H4 (cell line): ENCODE data around the gene PFDN1. TPM values are rescaled to one million over a fixed set of nuclear protein-coding genes. Genes with fewer than 3 reads are reported as not detected.
"Not testable (repeated sequence)": the region's sequence is repeated elsewhere in the genome, so short reads cannot be mapped to it uniquely, and the experiment has no call there.

Experiments used
- DNase-seq: peaks from one replicate; pipeline ENCODE4 v3.0.0-alpha.2; 2015; ENCODE audit warnings: low spot score
- total RNA-seq: library from RNA; depleted of rRNA; stranded (reverse); fragments of >200 nt; shearing (Covaris generic); gene quantifications from 2 replicates; pipeline ENCODE4 v1.2.3, GENCODE V29; 2014; rRNA removed

PFDN1 gene
- total RNA-seq, 1 experiment from 2014 or later: 77.4 TPM

DNA sequence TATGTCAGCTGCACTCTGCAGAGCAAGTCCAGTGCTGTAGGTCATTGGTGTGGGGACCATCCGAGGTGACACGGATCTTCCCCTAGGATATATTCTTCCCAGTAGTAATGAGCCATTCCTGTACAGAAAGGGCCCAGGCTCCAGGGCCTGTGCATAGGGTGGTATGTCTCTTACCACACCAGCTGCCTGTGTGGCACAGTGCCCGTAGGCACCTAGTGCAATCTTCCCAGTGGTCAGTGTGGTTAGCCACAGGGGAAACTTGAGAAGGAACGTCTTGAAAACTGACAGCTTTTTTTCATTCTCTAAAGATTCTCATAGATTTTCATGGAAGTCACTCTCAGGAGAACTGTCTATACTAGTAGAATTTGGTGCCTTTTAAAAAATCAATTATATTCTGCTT is 88.1 kb downstream of the PFDN1 start:
- peak; percentile 94 for DNase-seq

GRCh38 chr5:140213370-140213983 is 89.4 kb downstream of the PFDN1 start:
- DNase-seq: no peak

DNA sequence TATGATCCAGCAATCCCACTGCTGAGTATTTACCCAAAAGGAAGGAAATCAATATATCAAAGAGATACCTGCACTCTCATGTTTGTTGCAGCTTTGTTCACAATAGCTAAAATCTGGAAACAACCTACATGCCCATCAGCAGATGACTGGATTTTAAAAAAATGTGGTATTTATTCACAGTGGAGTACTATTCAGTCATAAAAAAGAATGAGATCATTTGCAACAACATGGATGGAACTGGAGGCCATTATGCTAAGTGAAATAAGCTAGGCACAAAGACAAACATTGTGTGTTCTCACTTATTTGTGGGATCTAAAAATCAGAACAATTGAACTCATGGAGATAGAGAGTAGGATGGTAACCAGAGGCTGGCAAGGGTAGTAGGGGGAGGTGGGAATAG is 94.8 kb downstream of the PFDN1 start:
- no peak for DNase-seq

DNA sequence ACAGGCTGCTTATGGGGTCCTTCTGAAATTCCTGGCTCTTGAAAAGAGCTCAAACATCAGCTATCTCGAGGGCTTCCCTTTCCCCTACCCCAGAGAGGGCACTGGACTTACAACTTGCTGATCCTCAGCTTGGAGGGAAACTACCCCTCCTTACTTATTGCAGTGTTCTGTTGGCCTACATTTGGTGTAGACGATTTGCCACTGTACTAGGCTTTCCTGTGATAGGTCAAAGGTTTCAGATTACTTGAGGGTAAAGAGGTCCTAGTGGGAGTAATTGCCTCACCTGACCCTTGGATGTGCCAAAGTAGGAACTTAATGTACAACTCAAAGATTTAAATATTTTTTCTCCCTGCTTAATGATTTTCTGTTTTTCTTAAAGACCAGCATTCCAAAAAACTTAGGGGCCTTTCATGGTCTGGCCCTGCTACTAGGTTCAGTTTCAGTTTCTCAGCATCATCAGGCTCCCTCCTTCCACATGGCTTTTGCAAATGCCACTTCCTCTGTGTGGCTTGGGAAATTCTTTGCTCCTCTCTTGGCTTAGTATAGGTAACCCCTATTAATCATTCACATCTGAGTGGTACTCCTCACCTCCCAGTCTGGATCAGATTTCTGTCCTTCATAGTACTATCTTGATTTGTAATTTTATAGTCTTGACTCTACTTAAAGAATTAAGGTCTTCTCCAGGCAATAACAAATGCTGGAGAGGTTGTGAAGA is 95.5 kb downstream of the PFDN1 start:
- DNase-seq: no peak

DNA sequence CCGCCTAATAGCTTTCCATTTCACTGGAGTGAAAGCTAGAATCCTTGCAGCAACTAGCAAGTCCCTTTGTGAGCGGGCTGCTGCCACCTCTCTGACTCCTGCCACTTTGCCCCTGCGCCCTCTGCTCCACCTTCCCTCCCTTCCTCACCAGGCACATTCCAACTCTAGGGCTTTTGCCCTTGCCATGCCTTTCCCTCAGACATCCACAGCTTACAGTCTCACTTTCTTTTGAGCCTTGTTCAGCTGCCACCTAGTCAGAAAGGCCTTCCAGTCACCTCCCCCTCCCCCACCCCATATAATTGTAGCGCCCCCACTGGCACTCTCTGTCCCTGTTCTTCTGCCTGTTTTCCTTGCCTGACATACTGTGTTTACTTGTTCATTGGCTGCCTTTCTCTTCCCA is 96.9 kb downstream of the PFDN1 start:
- DNase-seq: no peak

DNA sequence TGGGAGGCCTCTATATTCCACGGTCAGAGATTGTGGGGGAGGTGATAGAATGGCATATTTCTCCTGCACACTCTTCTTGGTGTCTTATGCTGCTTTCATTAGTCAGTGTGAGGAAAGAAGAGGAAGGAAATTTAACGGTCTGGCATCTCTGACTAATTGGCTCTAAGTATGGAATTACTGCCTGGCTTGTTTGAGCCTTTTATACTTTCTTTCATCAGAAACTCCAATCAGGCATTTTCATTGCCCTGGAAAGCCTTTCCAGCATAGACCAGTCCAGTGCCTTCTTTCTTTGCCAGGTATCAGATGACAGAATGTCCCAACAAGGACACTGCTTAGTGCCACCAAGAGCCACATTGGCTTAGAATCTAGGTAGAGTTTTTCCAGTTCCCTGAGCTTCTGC is 97.7 kb downstream of the PFDN1 start:
- no peak for DNase-seq

DNA sequence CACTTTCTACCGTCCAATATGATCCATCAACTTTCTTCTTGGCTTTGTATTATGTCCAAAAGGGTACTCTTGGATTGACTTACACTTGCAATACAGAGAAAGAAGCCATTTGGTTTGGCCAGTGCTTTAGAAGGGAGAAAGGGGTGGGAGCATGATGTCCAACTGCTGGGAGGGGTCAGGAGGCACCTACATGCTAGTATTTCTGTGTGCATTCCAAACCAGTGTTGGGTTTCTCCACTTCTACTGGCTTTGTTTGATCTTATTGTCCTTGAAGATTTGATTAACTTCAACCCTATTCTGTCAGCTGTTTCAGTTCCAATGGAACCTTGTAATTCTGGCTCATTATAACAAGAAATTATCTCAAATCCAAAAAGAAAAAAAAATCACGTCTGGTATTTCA is 100.3 kb downstream of the PFDN1 start:
- DNase-seq: no peak

- no peak for DNase-seq
These were observed 100.8 kb downstream of the PFDN1 start for GRCh38 chr5:140202078-140202477.

DNA sequence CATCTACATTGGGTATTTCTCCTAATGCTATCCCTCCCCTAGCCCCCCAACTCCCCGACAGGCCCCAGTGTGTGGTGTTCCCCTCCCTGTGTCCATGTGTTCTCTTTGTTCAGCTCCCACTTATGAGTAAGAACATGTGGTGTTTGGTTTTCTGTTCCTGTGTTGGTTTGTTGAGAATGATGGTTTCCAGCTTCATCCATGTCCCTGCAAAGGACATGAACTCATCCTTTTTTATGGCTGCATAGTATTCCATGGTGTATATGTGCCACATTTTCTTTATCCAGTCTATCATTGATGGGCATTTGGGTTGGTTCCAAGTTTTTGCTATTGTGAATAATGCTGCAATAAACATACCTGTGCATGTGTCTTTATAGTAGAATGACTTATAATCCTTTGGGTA is 104.0 kb downstream of the PFDN1 start:
- not testable (repeated sequence) for DNase-seq

DNA sequence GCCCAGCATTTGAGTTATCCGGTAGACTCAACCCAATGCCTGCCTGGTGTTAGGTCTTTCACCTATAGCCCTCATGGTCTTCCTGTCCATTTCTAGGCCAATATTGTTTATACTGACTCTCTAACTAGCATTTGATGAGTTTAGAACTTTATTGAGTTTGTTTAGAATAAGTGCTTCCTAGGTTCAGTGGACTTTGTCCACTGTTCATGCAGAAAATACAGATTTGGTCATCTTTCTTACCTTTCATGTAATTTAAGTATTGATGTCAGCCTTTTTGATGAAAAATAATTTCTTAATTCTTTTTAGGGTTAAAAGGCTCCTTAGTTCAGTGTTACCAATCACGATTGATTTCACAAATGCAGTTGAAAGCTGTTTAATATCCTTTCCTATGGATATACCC is 105.9 kb downstream of the PFDN1 start:
- DNase-seq: no peak

GRCh38 chr5:140196115-140196814 is 106.6 kb downstream of the PFDN1 start:
- no peak for DNase-seq

Other genes with a start within 250 kb of the PFDN1 start
- 4.0 and 5.6 TPM in 2 replicates for gene PURA, start 189.0 kb downstream of the PFDN1 start, total RNA-seq
- 1.9 and 2.1 TPM in 2 replicates for gene IGIP, start 177.2 kb downstream of the PFDN1 start, total RNA-seq
- 15.4 and 23.0 TPM in 2 replicates for gene CYSTM1, start 127.9 kb downstream of the PFDN1 start, total RNA-seq
- 1.3 and 1.9 TPM in 2 replicates for gene HBEGF, start 43.5 kb upstream of the PFDN1 start, total RNA-seq
- not detected in 2 replicates for gene SLC4A9, start 57.1 kb upstream of the PFDN1 start, total RNA-seq
- 29.7 and 35.5 TPM in 2 replicates for gene ANKHD1, start 98.7 kb upstream of the PFDN1 start, total RNA-seq
- not detected in 2 replicates for gene EIF4EBP3, start 244.6 kb upstream of the PFDN1 start, total RNA-seq